A673 (cell line): ENCODE data around the gene C16orf96. TPM values are rescaled to one million over a fixed set of nuclear protein-coding genes. Genes with fewer than 3 reads are reported as not detected.

Source experiments
- BruUV-seq: library from RNA; stranded (reverse); fragments of 400-500 nt; replicated peaks from 2 replicates; lab custom pipeline; 2021; lab: Mats Ljungman, UMichigan
- CTCF ChIA-PET: fragments of 300-600 bp; sonication (Branson Sonifier 250); formaldehyde crosslinking; loops from one replicate; lab custom pipeline; 2022; ENCODE audit warnings: antibody characterized with exemption; lab: Charles Lee
- POLR2A ChIA-PET: fragments of 300-600 bp; sonication (Branson Sonifier 250); formaldehyde crosslinking; loops from one replicate; lab custom pipeline; 2022; ENCODE audit warnings: antibody characterized with exemption; ENCODE audit not compliant: low non-redundant PET; lab: Charles Lee
- DNase-seq: peaks from one replicate; pipeline ENCODE4 v3.0.0-alpha.2; 2015; ENCODE audit warnings: low spot score
- H3K27ac ChIP-seq: fragments of 200-600 bp; sonication (generic); 2 replicates; pipeline ENCODE4 v1.5.1; 2016; ENCODE audit warnings: mixed run types, low read depth, mild to moderate bottlenecking, mixed read lengths, antibody characterized with exemption, low read length; ENCODE audit not compliant: poor library complexity, severe bottlenecking
- H3K27me3 ChIP-seq: fragments of 200-600 bp; sonication (generic); replicated peaks from 2 replicates; pipeline ENCODE4 v1.6.1; 2017; ENCODE audit warnings: mixed run types, low read depth, mild to moderate bottlenecking, mixed read lengths, antibody characterized with exemption, low read length; ENCODE audit not compliant: insufficient read depth, poor library complexity
- H3K36me3 ChIP-seq: fragments of 200-600 bp; sonication (generic); 2 replicates; pipeline ENCODE4 v1.6.1; 2016; ENCODE audit warnings: mixed run types, mild to moderate bottlenecking, mixed read lengths, antibody characterized with exemption, low read length; ENCODE audit not compliant: insufficient read depth, poor library complexity, severe bottlenecking
- H3K4me1 ChIP-seq: fragments of 200-600 bp; sonication (generic); 2 replicates; pipeline ENCODE4 v1.6.1; 2017; ENCODE audit warnings: mixed run types, mild to moderate bottlenecking, mixed read lengths, antibody characterized with exemption, low read length; ENCODE audit not compliant: insufficient read depth, poor library complexity, severe bottlenecking
- H3K4me3 ChIP-seq: fragments of 200-600 bp; sonication (generic); 2 replicates; pipeline ENCODE4 v1.5.1; 2016; ENCODE audit warnings: low read depth, mixed run types, mild to moderate bottlenecking, mixed read lengths, low read length; ENCODE audit not compliant: poor library complexity, severe bottlenecking
- H3K9me3 ChIP-seq: fragments of 200-600 bp; sonication (generic); 2 replicates; pipeline ENCODE4 v1.6.1; 2016; ENCODE audit warnings: mixed run types, low read depth, mild to moderate bottlenecking, mixed read lengths, antibody characterized with exemption, low read length; ENCODE audit not compliant: poor library complexity, severe bottlenecking
- CTCF ChIP-seq: fragments of 300-800, 200-600 bp; sonication (generic); conservative IDR thresholded peaks from 2 replicates; pipeline ENCODE4 v1.5.1; 2017; ENCODE audit warnings: low read depth, mild to moderate bottlenecking, antibody characterized with exemption, low read length, moderate library complexity, mixed read lengths
- EZH2 ChIP-seq: fragments of 200-600 bp; sonication (generic); IDR thresholded peaks from 2 replicates; pipeline ENCODE4 v1.6.1; 2017; ENCODE audit warnings: borderline replicate concordance, low read depth, mild to moderate bottlenecking, mixed read lengths, antibody characterized with exemption, low read length; ENCODE audit not compliant: poor library complexity, severe bottlenecking
- intact Hi-C: fragments of 100-400 bp; cut with micrococcal nuclease; formaldehyde crosslinking; loops from one replicate; pipeline ENCODE4 v1.10.0; 2022; ENCODE audit not compliant: unreplicated experiment
- total RNA-seq: library from RNA; stranded (reverse); gene quantifications from 2 replicates; pipeline ENCODE4 v1.2.3, GENCODE V29; 2021

C16orf96 gene
- total RNA-seq, 1 experiment from 2014 or later, result not detected

DNA sequence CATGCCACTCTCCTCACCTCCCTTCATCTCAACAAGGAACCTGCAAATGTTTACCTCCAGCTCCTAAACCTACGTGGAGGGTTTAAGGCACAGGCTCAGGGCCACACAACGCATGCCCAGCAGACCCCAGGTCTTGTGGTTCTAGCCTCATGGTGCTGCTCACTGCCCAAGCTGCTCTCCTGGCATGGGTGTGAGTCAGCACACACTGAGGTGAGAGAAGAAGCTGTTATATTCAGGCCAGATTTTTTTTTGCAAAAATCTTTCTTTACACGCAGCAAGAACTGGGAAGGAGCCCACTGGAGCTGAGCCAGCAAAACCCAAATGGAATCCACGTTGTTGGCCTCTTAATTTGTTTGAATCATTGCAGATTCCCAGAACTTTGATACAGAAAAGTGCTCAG lies 5.5 kb upstream of the C16orf96 start:
- H3K4me1 ChIP-seq, result no peaks in the 10 kb centered on the region
- TF ChIP-seq EZH2 (no peak), CTCF (no peak)
- ChIA-PET CTCF (interaction anchor here (0.6 kb wide), 1 partner anchor 30 kb away, joined by 4 read pairs; no protein-coding TSS in a partner anchor), POLR2A (interaction anchor here (0.6 kb wide), 1 partner anchor 421 kb away, joined by 4 read pairs; no protein-coding TSS in a partner anchor)
- intact Hi-C loops, result no loop called here
- no peaks in the 10 kb centered on the region for H3K36me3 ChIP-seq
- H3K27me3 ChIP-seq, result peaks cover 6% of the 10 kb centered on the region
- H3K4me3 ChIP-seq, result no peak overlapping the region
- DNase-seq, result no peak
- no peak overlapping the region for H3K27ac ChIP-seq
- no peaks in the 10 kb centered on the region for H3K9me3 ChIP-seq
- no TSS peak for BruUV-seq

DNA sequence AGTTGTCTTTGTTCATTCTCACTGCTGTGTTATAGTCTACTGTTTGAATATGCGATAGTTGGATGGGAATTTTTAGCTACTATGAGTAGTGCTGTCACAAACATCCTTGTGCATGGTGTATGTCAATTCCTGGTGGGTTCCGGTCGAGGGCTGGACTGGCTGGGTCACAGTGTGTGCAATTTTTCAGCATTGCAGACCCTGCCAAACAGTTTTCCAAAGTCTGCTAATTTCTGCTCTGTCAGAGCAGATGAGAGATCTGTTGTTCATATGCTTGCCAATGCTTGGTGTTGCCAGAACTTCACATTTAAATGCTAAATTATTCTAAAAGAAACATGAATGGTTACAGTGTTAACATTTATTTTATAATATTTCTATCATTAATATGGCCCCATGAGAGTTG lies 3.6 kb upstream of the C16orf96 start:
- Histone ChIP-seq H3K9me3 (no peaks in the 10 kb centered on the region), H3K4me3 (no peak overlapping the region), H3K27ac (no peak overlapping the region), H3K27me3 (peaks cover 6% of the 10 kb centered on the region), H3K36me3 (no peaks in the 10 kb centered on the region), H3K4me1 (no peaks in the 10 kb centered on the region)
- no TSS peak for BruUV-seq
- CTCF ChIA-PET, result no interaction called here
- intact Hi-C loops, result no loop called here
- POLR2A ChIA-PET, result no interaction called here
- DNase-seq, result no peak
- TF ChIP-seq CTCF (no peak), EZH2 (no peak)

- Histone ChIP-seq H3K4me1 (no peaks in the 10 kb centered on the region), H3K9me3 (no peaks in the 10 kb centered on the region), H3K4me3 (no peak overlapping the region), H3K27me3 (peaks cover 6% of the 10 kb centered on the region), H3K27ac (no peak overlapping the region), H3K36me3 (no peaks in the 10 kb centered on the region)
- no TSS peak for BruUV-seq
- intact Hi-C loops, result no loop called here
- ChIA-PET CTCF (interaction anchor here (0.6 kb wide), 1 partner anchor 131 kb away, joined by 3 read pairs; no protein-coding TSS in a partner anchor), POLR2A (no interaction called here)
- no peak for TF ChIP-seq CTCF
- no peak for TF ChIP-seq EZH2
- no peak for DNase-seq
Observed at GRCh38 chr16:4556580-4556979, 440 bp downstream of the C16orf96 start.
